Smooth muscle cell (in vitro differentiated cells): ENCODE results near the gene COL6A1. TPM values are rescaled to one million over a fixed set of nuclear protein-coding genes. Genes with fewer than 3 reads are reported as not detected.
A peak's percentile ranks its signal among the peaks of the same experiment; 100 is the strongest.

Experiments used
- DNase-seq: peaks from one replicate; lab custom pipeline; 2025; ENCODE audit not compliant: unreplicated experiment; lab: John Stamatoyannopoulos, UW
- H2AFZ ChIP-seq: fragments of 200-600 bp; sonication (generic); 2 replicates; pipeline ENCODE4 v1.6.0; 2016; ENCODE audit warnings: antibody characterized with exemption, low read depth, mild to moderate bottlenecking
- H3F3A ChIP-seq: fragments of 200-600 bp; sonication (generic); 2 replicates; pipeline ENCODE4 v1.6.0; 2017; ENCODE audit warnings: antibody characterized with exemption, low read depth
- H3K27ac ChIP-seq: fragments of 200-600 bp; sonication (generic); 2 replicates; pipeline ENCODE4 v1.5.1; 2016; ENCODE audit warnings: low read depth, mild to moderate bottlenecking
- H3K27me3 ChIP-seq: fragments of 200-600 bp; sonication (generic); 2 replicates; pipeline ENCODE4 v1.6.1; 2016; ENCODE audit warnings: low read depth, mild to moderate bottlenecking
- H3K36me3 ChIP-seq: fragments of 200-600 bp; sonication (generic); 2 replicates; pipeline ENCODE4 v1.5.1; 2016; ENCODE audit warnings: low read depth
- H3K4me1 ChIP-seq: fragments of 200-600 bp; sonication (generic); 2 replicates; pipeline ENCODE4 v1.5.1; 2016; ENCODE audit warnings: low read depth
- H3K4me2 ChIP-seq: fragments of 200-600 bp; sonication (generic); 2 replicates; pipeline ENCODE4 v1.6.0; 2016; ENCODE audit warnings: mild to moderate bottlenecking
- H3K4me3 ChIP-seq: fragments of 200-600 bp; sonication (generic); 2 replicates; pipeline ENCODE4 v1.5.1; 2016; ENCODE audit warnings: mild to moderate bottlenecking
- H3K79me2 ChIP-seq: fragments of 200-600 bp; sonication (generic); 2 replicates; pipeline ENCODE4 v1.6.0; 2016; ENCODE audit warnings: low read depth, mild to moderate bottlenecking
- H3K9ac ChIP-seq: fragments of 200-600 bp; sonication (generic); 2 replicates; pipeline ENCODE4 v1.6.0; 2016; ENCODE audit warnings: low read depth
- H3K9me3 ChIP-seq: fragments of 200-600 bp; sonication (generic); replicated peaks from 2 replicates; pipeline ENCODE4 v1.5.1; 2016; ENCODE audit warnings: low read depth
- H4K20me1 ChIP-seq: fragments of 200-600 bp; sonication (generic); 2 replicates; pipeline ENCODE4 v1.6.0; 2016; ENCODE audit warnings: low read depth
- CTCF ChIP-seq: fragments of 200-600 bp; sonication (generic); IDR thresholded peaks from 2 replicates; pipeline ENCODE4 v1.5.1; 2017; ENCODE audit warnings: borderline replicate concordance, mild to moderate bottlenecking, antibody characterized with exemption; ENCODE audit not compliant: insufficient read depth, poor library complexity, severe bottlenecking
- WGBS: methylation state at CpG from one replicate; pipeline ENCODE4 v1.1.7; 2016; ENCODE audit warnings: low lambda C conversion rate; 5-methylcytosine and 5-hydroxymethylcytosine counted together
- polyA plus RNA-seq: library from polyadenylated mRNA; unstranded; fragments of >200 nt; fragmentation: Nextera tagmentation; extraction: Ambion mirVana; gene quantifications from 2 replicates; pipeline ENCODE4 v1.2.1, GENCODE V29; 2016
- total RNA-seq: library from RNA; depleted of rRNA; stranded (reverse); fragments of >200 nt; gene quantifications from 2 replicates; pipeline ENCODE4 v1.2.3, GENCODE V29; 2014

COL6A1 gene
- total and polyA plus RNA-seq, 2 experiments from 2014 or later = 1,292 to 2,827 TPM

- peak overlapping the region; percentile 46 for H3K4me3 ChIP-seq
Observed at GRCh38 chr21:45972353-45972715, 9.2 kb upstream of the COL6A1 start.

GRCh38 chr21:45972716-45973474 lies 8.7 kb upstream of the COL6A1 start:
- Histone ChIP-seq H3K4me2 (peak overlapping the region; percentile 90), H3K79me2 (no peaks in the 10 kb centered on the region), H3K9ac (peak overlapping the region; percentile 84), H4K20me1 (no peaks in the 10 kb centered on the region), H3K36me3 (no peaks in the 10 kb centered on the region), H3K4me1 (peaks cover 31% of the 10 kb centered on the region), H3K9me3 (no peaks in the 10 kb centered on the region), H2AFZ (no peak overlapping the region), H3K27me3 (no peaks in the 10 kb centered on the region), H3K4me3 (peak overlapping the region; percentile 46), H3K27ac (peak overlapping the region; percentile 96), H3F3A (peaks cover 22% of the 10 kb centered on the region)
- peak; percentile 83 for DNase-seq
- TF ChIP-seq CTCF = no peak
- 8% methylated on average over 46 of the region's 58 CpGs for WGBS

More at GRCh38 chr21:45972353-45972715, 9.2 kb upstream of the COL6A1 start:
- H3K4me1 ChIP-seq = peaks cover 31% of the 10 kb centered on the region
- H3K79me2 ChIP-seq = no peaks in the 10 kb centered on the region
- H3K27me3 ChIP-seq = no peaks in the 10 kb centered on the region
- no peak for DNase-seq
- TF ChIP-seq CTCF = no peak
- H3F3A ChIP-seq = peaks cover 22% of the 10 kb centered on the region
- 37% methylated on average over 19 of the region's 19 CpGs for WGBS
- H4K20me1 ChIP-seq = no peaks in the 10 kb centered on the region
- no peak overlapping the region for H2AFZ ChIP-seq
- peak overlapping the region; percentile 90 for H3K4me2 ChIP-seq
- H3K36me3 ChIP-seq = no peaks in the 10 kb centered on the region
- peak overlapping the region; percentile 84 for H3K9ac ChIP-seq
- peak overlapping the region; percentile 96 for H3K27ac ChIP-seq
- no peaks in the 10 kb centered on the region for H3K9me3 ChIP-seq

- H4K20me1 ChIP-seq = no peaks in the 10 kb centered on the region
- no peak overlapping the region for H2AFZ ChIP-seq
- peaks cover 22% of the 10 kb centered on the region for H3F3A ChIP-seq
- H3K4me1 ChIP-seq = peaks cover 31% of the 10 kb centered on the region
- H3K79me2 ChIP-seq = no peaks in the 10 kb centered on the region
- no peaks in the 10 kb centered on the region for H3K36me3 ChIP-seq
- peak overlapping the region; percentile 96 for H3K27ac ChIP-seq
- peak; percentile 70 for TF ChIP-seq CTCF
- 2% methylated on average over 36 of the region's 38 CpGs for WGBS
- H3K27me3 ChIP-seq = no peaks in the 10 kb centered on the region
- H3K9me3 ChIP-seq = no peaks in the 10 kb centered on the region
- peak overlapping the region; percentile 46 for H3K4me3 ChIP-seq
- DNase-seq = peak; percentile 72
- peak overlapping the region; percentile 90 for H3K4me2 ChIP-seq
- H3K9ac ChIP-seq = peak overlapping the region; percentile 84
Observed at GRCh38 chr21:45973475-45974072, 8.0 kb upstream of the COL6A1 start.
